NT2/D1 (cell line): ENCODE measurements around the gene CDK16.

Experiments
- SUZ12 ChIP-seq: IDR thresholded peaks from 2 replicates; pipeline ENCODE4 v1.6.1; 2011; ENCODE audit not compliant: insufficient read length, insufficient read depth; ENCODE audit errors: extremely low read depth
- ZNF274 ChIP-seq: IDR thresholded peaks from 2 replicates; pipeline ENCODE4 v1.6.1; 2011; ENCODE audit warnings: mild to moderate bottlenecking, low read depth, low read length

- TF ChIP-seq SUZ12 (no peak), ZNF274 (no peak)
Observed at GRCh38 chrX:47191806-47192401, 26.6 kb upstream of the CDK16 start.
